A204.1 (cell line): Measurements from ENCODE around the gene MMP8.
"Not testable (repeated sequence)": the region's sequence is repeated elsewhere in the genome, so short reads cannot be mapped to it uniquely, and the experiment has no call there.

Source experiments
- FAIRE-seq: peaks from 2 replicates; lab custom pipeline; 2012; peaks lifted over from hg19 to GRCh38; lab: Jason Lieb, UNC

The MMP8 gene

DNA sequence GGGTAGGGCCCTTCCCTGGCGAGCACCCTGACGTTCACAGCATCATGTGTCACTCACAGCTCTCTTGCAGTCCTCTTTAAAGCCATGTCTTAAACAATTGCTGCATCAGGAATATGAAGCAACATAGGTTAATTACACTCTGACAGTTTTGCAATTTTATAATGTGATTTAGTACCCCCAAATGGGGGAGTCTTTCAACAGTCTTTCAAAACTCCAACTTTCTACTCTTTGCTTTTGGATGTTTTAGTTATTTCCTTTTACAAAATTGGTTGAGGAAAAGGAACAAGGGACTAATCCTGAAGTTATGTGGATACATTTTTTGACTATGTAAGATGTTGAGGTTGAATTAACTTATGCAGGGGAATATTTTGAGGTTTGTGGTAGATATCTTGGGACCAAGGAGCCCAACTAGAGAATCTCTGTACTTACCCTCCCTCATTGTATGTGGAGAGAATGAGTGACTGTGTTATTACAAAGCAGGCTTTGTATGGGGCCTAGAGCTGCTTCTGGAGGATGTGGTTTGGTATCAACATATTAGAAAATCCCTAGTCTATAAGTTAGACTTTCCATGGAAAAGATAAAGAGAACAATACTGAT, at the start of gene MMP8:
Gene MMP8, minus strand, starts transcription at position 51 of the 597 bp plus-strand sequence. CDS start 99 bp downstream, outside the sequence.
- no peak for FAIRE-seq

- FAIRE-seq = no peak
Measured at GRCh38 chr11:102773386-102773785, 48.6 kb upstream of the MMP8 start.

- FAIRE-seq = no peak
Measured at GRCh38 chr11:102771351-102771750, 46.6 kb upstream of the MMP8 start.

- no peak for FAIRE-seq
Measured at GRCh38 chr11:102770191-102770590, 45.4 kb upstream of the MMP8 start.

GRCh38 chr11:102767800-102768199, 43.0 kb upstream of the MMP8 start:
- no peak for FAIRE-seq

- no peak for FAIRE-seq
Measured at GRCh38 chr11:102763440-102763839, 38.7 kb upstream of the MMP8 start.

GRCh38 chr11:102762361-102762767, 37.6 kb upstream of the MMP8 start:
- no peak for FAIRE-seq

GRCh38 chr11:102761646-102762238, 37.0 kb upstream of the MMP8 start:
- FAIRE-seq = no peak

DNA sequence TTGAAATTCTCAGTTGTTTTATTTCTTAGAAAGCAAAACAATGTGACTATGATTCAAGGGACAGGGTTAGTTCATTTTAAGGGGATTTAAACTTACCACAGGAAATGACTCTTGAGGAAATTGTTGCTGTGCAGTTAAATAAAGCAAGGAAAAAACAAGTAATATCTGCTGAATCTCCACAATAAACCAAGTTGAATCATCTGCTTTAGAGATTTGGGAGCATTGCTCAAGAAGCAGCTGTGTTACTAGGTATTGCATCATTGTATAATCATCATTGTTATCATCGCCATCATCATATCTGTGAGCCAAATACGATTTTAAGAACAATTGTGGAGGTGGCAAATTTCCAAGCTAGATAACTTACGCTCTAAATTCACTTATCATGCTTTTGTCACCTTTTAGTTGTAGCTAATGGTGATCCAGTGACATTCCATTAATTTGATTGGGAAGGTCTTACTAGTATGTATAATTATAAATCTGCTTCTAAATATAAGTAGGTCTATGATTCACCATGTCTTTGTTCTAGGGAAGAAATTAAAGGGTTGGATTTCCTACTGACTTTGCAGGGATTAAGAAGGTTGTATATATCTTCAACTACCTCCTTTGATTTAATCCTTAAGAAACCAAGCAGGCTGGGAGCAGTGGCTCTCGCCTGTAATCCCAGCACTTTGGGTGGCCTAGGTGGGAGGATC, 35.7 kb upstream of the MMP8 start:
- no peak for FAIRE-seq

DNA sequence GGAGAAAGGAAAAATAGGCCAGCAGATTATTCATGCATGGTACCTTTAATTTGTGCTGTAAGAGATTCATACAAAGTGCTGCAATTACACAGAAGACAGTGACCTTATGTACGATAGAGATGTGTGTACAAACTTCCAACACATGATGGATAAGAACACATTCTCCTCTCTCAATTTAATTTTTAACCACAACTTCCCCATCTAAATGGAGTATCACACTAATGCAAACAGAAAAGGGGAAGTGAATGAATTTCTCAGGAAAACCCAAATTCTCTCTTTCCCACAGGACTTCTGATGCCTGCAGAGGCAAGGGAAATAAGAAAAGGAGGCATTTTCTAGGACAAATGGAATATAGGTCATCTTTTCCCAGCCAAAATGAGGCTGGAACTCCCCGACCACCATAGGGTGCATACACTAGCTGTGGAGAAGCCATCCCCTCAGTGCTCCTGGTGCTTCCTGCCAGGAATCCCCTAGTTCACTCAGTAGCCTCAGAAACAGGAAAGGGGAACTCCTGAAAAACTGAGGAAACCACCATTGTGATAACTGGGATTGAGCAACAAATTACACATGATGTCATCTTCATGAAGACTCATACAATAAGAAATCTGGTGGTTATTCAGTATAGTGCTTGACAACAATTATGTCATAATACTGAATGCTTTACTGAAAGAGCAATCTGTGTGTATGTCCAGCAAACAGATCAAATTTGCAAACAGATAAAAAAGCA, 33.2 kb upstream of the MMP8 start:
- no peak for FAIRE-seq

- no peak for FAIRE-seq
Measured at GRCh38 chr11:102753267-102753666, 28.5 kb upstream of the MMP8 start.

DNA sequence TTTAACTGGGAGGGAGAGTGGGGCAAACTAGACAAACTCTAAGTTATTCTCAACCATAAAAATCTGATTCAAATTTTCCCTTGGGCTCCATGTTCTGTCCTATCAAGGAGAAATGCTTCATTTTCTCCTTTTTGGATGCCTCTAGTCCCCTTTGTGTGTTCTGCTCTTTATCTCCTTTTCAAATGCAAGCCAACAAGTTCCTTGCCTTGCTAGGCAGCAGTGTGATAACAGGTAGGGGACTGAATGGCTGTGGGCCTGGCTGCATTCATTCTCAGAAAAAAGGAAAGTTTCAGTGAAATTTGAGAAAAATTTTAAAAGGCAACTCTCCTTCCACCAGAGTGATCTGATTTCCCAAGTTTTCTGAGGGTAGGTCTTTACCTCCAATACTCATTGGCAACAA, 26.9 kb upstream of the MMP8 start:
- no peak for FAIRE-seq

GRCh38 chr11:102749101-102749722, 24.5 kb upstream of the MMP8 start:
- FAIRE-seq = no peak

- not testable (repeated sequence) for FAIRE-seq
Measured at GRCh38 chr11:102746746-102747578, 22.2 kb upstream of the MMP8 start.

GRCh38 chr11:102734650-102735049, 9.9 kb upstream of the MMP8 start:
- FAIRE-seq = no peak

DNA sequence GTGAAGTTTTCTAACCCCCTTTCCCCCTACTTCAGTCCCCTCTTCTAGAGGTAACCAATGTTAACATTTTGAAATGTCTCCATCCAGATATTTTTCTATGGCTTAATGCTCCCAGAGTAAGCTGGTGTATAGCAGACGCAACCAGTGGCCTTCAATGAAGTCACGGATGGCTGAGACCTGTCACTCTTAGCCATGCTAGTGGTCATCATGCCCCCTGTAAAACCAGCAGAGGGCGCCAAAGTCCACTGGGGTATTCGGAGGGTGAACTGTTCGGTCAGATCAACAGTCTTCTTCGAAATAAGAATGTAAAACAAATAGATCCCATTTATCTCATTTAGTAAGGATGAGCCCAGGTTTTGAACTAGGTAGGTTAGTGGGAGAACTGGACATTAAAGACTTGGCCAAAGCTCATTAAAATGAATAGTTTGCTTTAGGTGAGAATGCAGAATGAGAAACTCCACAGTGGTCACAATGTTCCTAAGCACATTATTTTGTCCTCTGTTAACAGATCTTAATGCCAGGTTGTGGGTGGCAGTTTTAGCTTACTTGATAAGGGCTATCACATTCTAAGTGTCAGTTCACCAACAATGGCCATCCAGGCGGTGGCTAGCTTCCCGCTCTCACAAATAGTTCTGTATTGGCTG, 8.6 kb upstream of the MMP8 start:
- FAIRE-seq = no peak

GRCh38 chr11:102730944-102731343, 6.2 kb upstream of the MMP8 start:
- not testable (repeated sequence) for FAIRE-seq

DNA sequence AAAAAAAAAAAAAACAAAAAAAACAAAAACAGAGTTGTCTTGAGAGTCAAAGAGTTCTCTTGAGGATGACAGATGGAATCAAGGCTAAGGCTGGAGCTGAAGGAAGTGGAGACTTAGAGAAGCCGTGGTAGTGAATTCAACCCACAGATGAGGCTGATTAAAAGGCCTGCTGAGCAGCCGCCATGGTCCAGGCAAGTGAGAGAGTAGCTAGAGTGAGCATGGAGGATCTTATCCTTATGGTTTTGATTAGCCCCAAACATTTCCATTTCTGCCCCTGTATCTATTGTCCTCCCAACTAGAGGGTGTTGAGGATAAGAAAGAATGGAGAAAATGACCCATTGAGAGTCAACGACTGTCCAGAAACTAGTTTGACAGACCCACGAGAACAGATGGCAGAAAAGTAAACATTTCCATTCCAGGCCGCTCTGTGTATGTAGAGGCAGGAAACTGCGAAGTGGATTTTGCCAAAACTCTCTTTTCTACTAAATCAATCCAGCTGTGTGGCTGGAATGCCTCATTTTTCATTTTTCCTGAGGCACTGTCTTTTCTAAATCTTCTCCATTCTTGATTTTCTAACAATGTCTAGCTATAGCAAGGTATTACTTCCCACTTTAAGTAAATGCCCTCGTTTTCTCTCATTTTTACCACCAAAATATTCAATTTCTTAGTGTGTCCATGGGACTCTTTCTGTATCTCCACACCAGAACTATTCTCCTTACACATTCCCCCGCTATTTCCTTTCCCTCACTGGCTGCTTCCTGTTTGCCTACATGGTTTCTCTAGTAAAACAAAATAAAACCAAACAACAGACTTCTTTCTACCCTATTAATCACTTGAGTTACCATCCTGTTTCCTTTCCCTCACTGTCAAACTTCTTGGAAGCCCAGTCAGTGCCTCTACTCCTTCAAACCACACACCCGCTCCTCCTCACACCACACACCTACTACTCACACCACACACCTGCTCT, 5.4 kb upstream of the MMP8 start:
- FAIRE-seq = no peak

DNA sequence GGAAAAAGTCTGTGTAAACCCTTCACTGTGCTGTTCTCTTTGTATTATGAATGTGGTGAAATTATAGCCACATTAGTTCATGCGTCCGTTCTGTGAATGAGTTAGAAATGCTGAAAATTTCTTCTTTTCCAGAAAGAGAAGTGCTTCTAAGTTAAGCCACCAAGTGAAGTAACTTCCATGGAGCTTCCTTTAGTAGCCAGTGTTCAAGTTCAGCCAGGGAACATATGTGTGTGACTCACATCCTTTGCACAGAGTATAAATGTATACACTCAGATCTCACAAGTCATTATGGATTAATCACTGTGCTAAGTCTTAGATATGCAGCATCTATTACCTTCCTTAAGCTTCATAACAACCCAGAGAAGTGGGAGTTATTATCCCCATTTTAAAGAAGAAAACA, 3.1 kb upstream of the MMP8 start:
- no peak for FAIRE-seq

GRCh38 chr11:102722821-102723220, 1.9 kb downstream of the MMP8 start:
- FAIRE-seq = no peak
